Pons (tissue), 1 donor: Measurements from ENCODE around the gene ZNF292.
"Not testable (repeated sequence)": the region's sequence is repeated elsewhere in the genome, so short reads cannot be mapped to it uniquely, and the experiment has no call there.

ENCODE experiments used
- DNase-seq: peaks from one replicate; pipeline ENCODE4 v3.0.0-alpha.2; 2016; ENCODE audit warnings: low spot score

The ZNF292 gene

DNA sequence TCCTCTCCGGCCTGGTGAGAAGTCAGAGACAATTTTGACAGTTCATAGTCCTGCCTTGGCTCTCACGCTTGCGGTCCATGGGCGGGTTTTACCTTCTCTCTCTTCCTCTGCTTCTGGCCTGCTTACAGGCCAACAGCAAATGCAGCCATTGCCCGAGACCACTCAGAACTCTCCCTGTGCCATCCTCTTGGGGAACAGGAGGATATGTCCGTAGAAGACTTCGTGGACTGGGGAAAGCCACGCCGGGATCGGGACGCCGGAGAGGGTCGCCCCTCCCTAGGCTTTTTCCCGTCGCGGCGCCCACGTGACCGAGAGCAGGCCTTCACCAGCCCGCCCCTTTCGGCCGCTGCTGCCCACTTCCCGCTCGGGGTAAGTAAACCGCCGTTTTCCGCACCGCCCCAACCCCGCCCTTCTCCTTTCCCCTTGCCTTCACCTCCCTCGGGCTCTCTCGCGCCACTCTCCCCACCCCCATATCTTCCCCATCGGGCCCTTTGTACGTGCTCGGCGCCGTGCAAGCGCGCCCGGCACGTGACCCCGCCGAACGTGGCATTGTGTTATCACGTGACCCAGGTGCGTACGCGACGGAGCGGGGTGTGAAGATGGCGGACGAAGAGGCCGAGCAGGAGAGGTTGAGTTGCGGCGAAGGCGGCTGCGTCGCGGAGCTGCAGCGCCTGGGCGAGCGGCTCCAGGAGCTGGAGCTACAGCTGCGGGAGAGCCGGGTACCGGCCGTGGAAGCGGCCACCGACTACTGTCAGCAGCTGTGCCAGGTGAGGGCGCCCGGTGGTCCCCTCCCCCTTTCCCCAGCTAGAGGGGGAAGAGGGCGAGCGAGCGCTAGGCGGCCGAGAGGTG, at the start of gene ZNF292:
Gene ZNF292, plus strand, starts transcription at position 573 of the 849 bp plus-strand sequence. Its CDS starts 27 bp downstream, at position 600.
- DNase-seq = peak; percentile 92

DNA sequence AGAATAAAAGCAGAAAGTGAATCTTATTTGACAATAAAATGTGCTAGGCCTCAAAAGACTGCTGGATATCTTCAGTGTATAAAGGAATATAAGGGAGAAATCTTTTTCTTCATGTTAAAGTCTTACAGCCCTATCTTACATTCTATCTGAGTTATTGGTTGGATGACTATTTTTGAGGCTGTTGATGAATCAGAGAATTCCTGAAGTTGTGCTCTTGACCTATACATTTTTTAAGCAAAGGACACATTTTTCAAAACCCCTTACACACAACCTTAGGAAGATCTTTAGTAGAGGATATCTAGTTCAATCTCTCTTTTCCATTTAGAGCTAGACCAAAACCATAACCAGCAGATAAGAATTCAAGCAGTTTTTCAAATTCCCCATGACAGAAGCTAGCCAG, 49.5 kb upstream of the ZNF292 start:
- DNase-seq = no peak

DNA sequence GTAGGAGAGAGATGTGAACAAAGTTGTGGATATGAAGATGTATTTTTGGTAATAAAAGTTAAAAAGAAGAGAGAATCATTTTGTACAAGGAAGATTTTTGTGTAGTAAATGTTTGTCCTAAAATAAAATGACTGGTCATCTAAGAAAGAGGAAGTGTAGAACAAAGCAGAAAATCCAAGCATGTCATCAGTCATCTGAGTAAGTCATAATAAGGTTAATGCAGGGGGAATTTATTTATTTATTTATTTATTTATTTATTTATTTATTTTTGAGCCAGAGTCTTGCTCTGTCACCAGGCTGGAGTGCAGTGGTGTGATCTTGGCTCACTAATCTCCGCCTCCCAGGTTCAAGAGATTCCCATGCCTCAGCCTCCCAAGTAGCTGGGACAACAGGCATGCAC, 44.7 kb upstream of the ZNF292 start:
- DNase-seq = no peak

DNA sequence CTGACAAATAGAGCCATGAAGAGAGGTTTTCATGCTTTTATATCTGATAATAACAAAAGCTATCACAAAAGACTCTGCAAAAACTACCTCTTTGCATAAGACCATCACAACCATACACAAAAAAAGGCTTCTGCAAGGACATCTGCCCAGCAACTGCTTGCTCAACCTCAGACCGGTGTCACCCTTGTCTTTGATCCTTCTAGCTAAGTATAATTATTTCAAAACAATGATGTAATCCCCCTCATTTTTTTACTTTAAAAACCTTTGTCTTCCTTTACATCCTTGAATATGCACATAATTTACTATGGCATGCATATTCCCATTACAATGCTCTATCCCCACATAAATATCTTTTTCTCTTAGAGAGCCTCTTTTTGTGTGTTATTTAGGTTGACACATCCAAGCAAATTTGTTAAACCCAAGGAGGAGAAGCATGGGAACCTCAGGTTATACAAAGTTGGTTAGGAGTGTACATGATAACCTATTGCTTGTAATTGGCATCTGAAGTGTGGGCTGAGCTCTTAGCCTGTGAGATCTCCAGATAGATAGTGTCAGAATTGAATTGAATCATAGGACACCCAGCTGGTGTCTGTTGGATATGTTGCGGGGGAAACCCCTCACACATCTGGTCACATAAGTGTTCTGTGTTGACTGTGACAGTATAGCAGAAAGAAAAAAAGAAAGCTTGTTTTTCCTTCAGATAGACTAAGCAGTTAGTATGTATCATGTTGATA, 39.8 kb upstream of the ZNF292 start:
- no peak for DNase-seq

DNA sequence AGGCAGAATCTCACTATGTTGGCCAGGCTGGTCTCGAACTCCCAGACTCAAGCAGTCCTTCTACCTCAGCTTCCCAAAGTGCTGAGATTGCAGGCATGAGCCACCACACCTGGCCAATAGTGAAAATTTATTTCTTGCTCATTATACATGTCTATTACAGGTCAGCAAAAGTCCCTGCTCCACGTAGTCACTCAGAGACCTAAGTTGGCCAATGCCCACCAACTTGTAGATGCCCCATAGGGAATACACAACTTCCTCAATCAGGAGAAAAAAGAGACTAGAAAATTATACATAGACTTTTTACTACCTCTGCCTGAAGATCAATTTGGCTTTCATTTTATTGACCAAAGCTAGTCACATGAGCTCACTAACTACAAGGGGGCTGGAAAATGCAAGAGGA, 38.4 kb upstream of the ZNF292 start:
- no peak for DNase-seq

DNA sequence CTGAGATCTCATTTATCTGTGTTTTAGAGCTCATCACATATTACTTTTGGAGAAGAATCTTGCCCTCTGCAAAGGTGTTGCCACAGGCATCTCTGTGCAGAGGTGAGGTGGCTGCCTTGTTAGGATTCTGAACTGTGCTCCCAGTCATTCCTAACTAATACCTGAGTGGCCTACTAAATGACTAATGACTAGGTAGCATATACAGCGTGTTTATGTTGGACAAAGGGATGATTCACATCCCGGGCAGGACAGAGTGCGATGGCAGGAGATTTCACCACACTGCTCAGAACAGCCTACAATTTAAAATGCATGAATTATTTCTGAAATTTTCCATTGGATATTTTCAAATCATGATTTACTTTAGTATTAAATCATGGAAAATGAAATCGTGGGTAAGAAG, 37.3 kb upstream of the ZNF292 start:
- DNase-seq = no peak

DNA sequence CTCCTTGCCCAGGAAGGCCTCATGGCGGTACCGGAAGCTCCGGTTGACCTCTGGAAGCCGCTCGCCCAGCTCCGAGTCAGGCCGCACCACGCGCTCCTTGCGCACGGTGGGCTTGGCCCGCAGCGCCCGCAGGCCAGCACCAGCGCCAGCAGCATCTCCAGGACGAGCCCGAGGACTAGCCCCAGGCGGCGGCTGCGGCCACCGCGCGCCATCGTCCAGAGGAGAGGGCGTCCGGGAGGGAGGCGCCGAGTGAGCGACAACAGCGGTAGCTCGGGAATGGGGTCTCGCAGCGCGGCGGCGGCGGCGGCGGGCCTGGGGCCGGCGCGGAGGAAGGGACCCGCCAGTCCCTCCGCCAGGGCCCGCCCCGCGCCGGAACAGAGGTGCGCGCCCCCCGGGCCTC, 32.9 kb upstream of the ZNF292 start:
- no peak for DNase-seq

DNA sequence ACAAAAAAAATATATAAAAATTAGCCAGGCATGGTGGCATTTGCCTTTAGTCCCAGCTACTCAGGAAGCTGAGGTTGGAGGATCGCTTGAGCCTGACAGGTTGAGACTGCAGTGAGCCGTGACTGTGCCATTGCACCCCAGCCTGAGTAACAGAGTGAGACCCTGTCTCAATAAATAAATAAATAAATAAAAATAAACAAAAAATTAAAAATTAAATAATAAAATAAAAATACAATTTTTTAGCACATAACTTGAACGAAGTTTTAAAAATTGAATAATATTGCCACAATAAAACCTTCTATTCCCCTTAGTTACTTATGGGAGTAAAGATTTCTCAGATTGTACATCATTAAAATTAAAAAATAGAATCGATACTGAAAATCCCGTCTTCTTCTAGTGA, 31.3 kb upstream of the ZNF292 start:
- DNase-seq = no peak

DNA sequence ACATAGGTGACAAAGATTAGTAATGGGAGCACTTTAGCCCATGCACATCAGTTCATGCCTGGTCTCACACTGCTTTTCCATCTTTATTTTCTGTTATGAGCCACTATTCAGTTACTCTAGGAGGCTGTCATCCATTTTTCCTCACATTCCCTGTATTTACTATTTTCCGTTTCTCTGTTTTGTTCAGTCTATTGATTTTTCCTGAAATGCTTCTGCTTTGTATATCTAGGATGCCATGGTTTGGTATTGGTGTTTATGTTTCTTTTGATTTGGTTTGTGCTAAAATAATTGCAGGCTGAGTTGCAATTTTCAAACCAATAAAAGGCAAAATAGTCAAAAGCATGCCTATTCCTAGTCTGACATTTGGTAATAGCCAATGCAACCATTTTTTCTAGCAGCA, 28.9 kb upstream of the ZNF292 start:
- no peak for DNase-seq

DNA sequence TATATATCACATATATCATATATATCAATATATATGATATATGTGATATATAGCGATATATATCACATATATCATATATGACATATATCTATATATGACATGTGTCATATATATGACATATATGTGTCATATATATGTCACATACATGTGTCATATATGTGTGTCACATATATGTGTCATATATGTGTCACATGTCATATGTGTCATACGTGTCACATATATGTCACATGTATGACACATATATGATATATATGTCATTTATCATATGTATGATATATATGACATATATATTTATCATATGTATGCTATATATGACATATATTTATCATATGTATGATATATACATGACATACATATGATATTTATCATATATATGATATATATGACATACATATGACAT, 27.6 kb upstream of the ZNF292 start:
- DNase-seq = no peak

DNA sequence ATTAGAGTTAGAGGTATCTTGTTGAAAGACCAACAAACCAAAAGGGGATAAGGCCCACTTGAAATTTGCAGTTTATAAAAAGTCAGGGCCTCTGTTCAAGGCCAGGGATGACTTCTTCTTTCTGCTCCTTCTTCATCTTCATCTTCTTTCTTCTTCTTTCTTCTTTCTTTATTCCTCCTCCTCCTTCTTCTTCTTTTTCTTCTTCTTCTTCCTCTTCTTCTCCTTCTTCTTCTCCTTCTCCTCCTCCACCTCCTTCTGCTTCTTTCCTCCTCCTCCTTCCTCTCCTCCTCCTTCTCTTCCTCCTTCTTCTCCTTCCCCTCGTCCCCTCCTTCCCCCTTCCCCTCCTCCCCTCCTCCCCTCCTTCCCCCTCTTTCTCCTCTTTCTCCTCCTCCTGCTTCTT, 18.4 kb upstream of the ZNF292 start:
- DNase-seq = no peak

DNA sequence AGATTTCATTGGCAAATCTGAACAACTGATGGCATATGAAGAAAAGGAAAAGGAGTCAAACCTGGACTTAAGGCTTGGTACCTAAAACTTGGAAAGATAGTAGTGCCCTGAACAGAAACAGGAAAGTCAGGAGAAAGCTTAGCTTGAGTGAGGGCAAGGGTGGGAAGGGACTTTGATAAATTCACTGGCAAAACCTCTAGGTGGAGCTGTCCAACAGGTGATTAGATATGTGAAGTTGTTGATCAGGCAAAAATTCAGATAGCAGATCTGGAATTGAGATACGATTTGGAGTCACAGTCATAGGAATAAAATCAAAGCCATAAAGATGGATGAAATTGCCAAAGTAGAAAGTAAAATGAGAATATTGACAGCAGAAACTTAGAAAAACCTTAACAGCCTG, 16.1 kb upstream of the ZNF292 start:
- DNase-seq = peak; percentile 70

DNA sequence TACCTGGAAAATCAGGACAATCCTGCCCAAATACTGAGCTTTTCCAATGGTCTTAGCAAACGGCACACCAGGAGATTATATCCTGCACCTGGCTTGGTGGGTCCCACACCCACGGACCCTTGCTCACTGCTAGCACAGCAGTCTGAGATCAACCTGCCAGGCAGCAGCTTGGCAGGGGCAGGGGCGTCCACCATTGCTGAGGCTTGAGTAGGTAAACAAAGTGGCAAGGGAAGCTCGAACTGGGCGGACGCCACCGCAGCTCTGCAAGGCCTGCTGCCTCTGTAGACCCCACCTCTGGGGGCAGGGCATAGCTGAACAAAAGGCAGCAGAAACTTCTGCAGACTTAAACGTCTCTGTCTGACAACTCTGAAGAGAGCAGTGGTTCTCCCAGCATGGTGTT, 15.4 kb upstream of the ZNF292 start:
- DNase-seq = not testable (repeated sequence)

DNA sequence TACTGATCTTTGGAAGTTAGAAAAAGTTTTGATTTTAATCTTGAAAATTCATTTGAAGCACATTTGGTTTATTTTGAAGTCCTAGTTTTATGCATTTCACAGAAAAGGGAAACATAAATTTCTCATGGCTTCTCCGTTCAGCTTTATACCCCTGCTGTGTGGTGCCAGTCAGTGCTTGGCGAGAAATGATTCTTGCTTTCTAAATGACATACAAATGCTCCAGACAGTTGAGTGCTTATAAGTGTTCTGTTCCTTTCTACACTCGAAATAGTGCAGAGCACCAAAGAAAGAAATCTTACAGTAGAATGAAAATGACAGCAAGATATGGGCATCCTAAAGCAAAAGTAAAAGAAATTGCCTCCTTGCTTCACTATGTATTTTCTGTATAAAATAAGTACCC, 9.0 kb upstream of the ZNF292 start:
- no peak for DNase-seq

DNA sequence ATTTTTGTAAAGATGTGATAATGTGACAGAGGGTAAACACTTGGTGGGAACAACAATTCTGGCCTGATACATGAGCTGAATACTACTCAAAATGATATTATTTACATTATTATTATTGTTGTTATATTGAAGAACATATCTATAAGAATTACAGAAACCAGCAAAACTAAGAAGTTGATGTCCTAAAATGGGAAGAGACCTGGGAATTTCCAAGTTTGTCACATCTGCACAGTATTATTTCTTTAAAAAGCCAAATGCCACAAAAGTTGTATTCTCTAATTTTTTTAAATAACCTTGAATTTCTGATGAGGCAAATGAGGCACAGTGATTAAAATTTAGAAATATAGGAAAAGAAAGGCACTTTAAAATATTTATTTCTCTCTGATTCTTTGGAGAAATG, 5.0 kb upstream of the ZNF292 start:
- DNase-seq = no peak

DNA sequence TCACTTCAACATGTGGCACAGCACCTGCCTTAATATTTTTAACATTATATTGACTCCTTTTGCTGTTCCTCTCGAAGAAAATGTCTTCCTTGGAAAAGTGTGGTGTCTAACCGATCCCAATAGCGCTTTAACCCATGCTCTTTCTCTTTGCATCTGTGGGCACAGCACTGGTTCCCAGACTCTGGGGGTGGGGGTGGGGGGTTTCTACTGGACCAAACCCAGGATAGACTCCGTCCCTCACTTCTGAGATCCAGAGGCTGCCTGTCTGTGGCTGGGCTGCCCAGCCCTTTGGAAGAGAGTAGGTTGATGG, 3.9 kb upstream of the ZNF292 start:
- no peak for DNase-seq

DNA sequence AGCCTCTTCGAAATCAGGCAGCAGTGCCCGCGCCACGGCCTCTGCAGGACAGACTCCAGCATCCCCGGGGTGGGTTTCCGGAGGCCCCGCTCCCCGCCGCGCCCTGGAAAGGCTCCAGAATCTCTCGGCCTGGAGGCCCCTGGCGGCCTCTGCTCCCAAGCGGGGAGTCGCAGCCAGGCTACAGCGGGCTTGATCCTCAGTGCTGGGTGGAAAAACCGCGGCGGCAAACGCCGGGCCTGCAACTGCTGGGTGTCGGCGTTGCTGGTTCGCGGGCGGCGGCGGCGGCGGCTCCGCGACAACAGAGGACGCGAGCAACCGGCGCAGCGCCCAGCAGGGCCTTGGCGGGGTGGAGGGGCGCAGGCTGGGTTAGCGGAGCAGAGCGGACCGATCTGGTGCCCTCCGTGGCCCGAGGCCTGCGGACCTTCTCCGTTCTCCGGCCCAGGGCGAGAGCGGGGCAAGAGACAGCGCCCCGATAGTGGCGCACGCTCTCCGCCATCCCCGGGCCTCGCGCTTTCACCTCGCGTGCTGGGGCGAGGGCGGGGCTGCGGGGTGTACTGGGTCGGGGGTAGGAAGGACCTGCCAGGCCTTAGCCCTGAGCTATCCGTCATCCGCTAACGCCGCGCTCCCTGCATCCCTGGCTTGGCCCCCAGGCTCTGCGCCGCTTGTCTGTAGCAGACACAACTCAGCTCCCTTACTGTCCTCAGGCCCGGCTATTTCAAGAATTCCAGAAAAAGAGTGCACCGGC, 3.4 kb upstream of the ZNF292 start:
- peak; percentile 35 for DNase-seq

DNA sequence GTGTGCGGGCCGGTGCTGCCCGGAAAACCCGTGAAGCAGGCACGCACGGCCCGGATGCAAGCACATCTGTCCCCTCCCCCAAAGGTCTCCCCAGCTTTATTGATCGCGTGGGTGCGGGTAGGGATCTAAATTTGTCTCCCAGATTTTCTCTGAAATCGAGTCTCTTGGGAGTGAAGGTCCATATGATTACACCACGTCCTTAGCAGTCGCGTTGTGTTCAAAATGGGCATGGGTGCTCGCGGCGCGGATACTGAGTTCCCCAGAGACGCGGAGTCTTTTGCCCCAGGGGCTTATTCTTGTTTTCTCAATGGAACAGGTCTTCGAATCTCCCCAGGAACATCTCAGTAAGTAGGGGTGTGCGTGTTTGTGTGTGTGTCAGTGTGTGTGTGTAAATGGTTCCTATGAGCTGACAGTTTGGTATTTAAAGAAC, 2.8 kb upstream of the ZNF292 start:
- peak; percentile 58 for DNase-seq

DNA sequence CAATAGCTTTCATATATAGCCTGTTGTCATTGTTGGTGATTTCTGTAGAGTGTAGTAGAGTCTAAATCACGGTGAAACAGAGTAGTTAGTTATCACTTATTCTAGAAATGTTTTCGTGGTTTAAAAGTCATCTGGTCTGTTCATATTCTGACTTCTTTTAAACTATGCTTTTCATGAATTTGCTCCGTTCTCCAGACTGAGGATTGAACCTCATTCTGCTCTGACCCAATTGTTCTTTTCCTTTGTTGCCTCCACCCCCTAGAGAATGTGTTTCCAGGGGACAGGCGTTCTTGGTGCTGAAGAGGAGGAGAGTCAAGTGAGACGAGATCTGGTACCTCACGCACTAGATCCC, 748 bp upstream of the ZNF292 start:
- peak; percentile 81 for DNase-seq

DNA sequence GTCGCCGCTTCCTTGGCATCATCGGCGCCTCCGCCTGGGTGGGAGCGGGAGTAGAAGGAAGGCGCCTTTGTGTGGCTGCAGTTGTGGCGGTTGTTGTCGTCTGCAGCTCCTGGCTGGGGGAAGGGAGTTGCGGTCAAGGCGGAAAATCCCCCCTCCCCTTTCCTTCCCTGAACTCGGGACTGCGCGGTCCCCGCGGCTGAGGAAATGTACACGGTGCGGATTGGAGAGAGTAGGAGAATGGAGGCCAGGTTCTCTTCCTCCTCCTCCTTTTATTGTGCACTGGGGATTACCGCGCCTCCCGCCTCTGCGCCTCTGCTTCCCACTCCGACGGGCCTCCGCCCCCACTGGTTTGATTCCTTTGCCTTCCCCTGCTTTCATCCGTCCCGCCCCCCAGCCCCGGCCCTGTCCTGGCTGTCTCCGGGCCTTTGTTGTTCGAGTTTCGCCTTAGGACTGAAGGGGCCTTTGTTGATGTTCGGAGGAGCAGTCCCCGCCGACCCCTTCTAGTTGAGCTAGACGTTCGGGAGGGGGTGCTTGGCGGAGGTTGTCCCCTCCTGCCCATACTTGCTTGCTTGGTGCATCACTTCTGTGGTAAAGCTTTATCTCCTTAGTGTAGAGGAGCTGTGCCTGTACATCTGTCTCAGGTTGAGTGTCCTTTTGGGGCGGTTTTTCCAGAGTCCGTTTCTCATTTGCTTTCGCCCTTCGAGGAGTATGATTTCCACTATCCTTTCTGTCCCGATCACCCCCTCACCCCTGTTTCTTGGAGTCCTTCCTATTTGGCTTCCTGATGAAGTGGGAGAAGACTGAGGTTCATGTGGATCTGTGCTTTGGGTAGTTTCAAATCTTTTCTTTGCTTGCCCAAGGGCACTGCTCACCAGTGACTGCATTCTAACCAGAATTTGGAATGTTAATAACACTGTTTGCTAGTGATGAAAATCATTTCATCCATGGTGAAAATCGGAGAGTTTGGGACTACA, 764 bp downstream of the ZNF292 start:
- peak; percentile 46 for DNase-seq

DNA sequence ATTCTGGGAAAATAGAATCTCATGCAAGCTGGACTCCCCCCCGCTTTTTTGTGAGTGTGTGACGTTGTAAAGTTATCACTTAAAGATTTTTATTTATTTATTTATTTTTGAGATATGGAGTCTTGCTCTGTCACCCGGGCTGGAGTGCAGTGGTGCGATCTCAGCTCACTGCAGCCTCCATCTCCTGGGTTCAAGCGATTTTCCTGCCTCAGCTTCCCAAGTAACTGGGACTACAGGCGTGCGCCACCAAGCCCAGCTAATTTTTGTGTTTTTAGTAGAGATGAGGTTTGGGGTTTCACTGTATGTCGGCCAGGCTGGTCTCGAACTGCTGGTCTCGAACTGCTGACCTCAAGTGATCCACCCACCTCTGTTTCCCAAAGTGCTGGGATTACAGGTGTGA, 2.2 kb downstream of the ZNF292 start:
- DNase-seq = not testable (repeated sequence)

DNA sequence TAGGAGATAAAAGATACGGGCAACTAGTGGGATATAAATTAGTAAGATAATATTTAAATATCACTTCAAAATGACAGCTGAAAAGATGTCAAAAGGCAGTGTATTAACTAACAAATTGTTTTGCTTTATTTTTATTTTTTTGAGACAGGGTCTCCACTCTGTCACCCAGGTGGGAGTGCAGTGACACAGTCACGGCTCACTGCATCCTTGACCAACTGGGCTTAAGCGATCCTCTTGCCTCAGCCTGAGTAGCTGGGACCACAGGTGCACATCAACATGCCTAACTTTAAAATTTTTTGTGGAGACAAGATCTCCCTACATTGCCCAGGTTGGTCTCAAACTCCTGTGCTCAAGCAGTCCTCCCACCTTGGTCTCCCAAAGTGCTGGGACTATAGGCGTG, 5.9 kb downstream of the ZNF292 start:
- no peak for DNase-seq
